Pancreas (tissue), 10 donors: ENCODE data around the gene CERKL. TPM values are rescaled to one million over a fixed set of nuclear protein-coding genes. Genes with fewer than 3 reads are reported as not detected.

ENCODE experiments used
- ATAC-seq, 4 donors: fragments of 200-7000 bp; cut with Tn5 transposase; one replicate each; pipeline versions ENCODE4 v1.8.0 to v1.9.1; 2020; ENCODE audit warnings: mild to moderate bottlenecking in 4 of 4, moderate library complexity in 4 of 4
- DNase-seq, 6 donors: peaks; one replicate each; pipeline ENCODE4 v3.0.0-alpha.2; 2020
- FAIRE-seq: peaks from 2 replicates; lab custom pipeline; 2012; peaks lifted over from hg19 to GRCh38; lab: Jason Lieb, UNC
- H3K27ac ChIP-seq, 4 donors: fragments of 200-600 bp; sonication (generic); 1 replicate in 3 of 4; 2 replicates in 1 of 4; pipeline versions ENCODE4 v1.5.0 to v1.8.0; 2020
- H3K27me3 ChIP-seq, 4 donors: fragments of 200-600 bp; one replicate each; pipeline ENCODE4 v1.8.0; 2021
- H3K36me3 ChIP-seq, 3 donors: fragments of 200-600 bp; sonication (generic) in 1 of 3; one replicate each; pipeline versions ENCODE4 v1.5.0 to v1.8.0; 2020 to 2021
- H3K4me1 ChIP-seq, 3 donors: fragments of 200-600 bp; one replicate each; pipeline ENCODE4 v1.8.0; 2021
- H3K4me3 ChIP-seq, 4 donors: fragments of 200-600 bp; sonication (generic) in 2 of 4; one replicate each; pipeline versions ENCODE4 v1.5.0 to v1.8.0; 2020 to 2021
- H3K9me3 ChIP-seq, 4 donors: fragments of 200-600 bp; one replicate each; pipeline ENCODE4 v1.8.0; 2021
- WGBS, 2 donors: extraction: QIAGEN DNeasy Blood & Tissue Kit; methylation state at CpG; one replicate each; pipeline ENCODE4 v1.1.7; 2013; 5-methylcytosine and 5-hydroxymethylcytosine counted together
- intact Hi-C, 3 donors: fragments of 100-400 bp; cut with DNase I; formaldehyde crosslinking; loops; one replicate each; pipeline versions ENCODE4 v1.11.1 to v1.14.2; 2022
- polyA plus RNA-seq, 2 donors: library from polyadenylated mRNA; stranded (reverse); fragments of 200-250 nt; gene quantifications; one replicate each; pipeline ENCODE4 v1.2.3, GENCODE V29; 2013
- total RNA-seq, 6 donors: library from RNA; stranded (reverse); fragmentation: NEBNext Ultra II Directional in 4 of 6; extraction: Animal tissue kit (Norgen Biotek cat#: 25700) in 4 of 6; gene quantifications; one replicate each; pipeline versions ENCODE4 v1.2.1 to v1.2.4, GENCODE V29; 2021 to 2023
- TF ChIP-seq, protein P1 (sequence below), 4 donors: fragments of 200-600 bp; sonication (generic) in 3 of 4; IDR thresholded peaks; one replicate each; pipeline versions ENCODE4 v1.5.0 to v1.8.0; 2021; ENCODE audit warnings: antibody characterized with exemption in 4 of 4
- donor health status: healthy with polysubstance abuse.
- donor health status: DM: no; HTN: no; CAD: no; lungs with moderate emphysema.
- donor health status: DM: no; HTN: no; CAD: no.
- donor health status: control.
- donor health status: control.
- donor health status: Bipolar disorder and iron deficiency.
- donor health status: DM: yes; HTN: yes; CAD: no.
- donor health status: DM: no; HTN: no; CAD: no.
- donor health status: DM: no; HTN: no; CAD: no.
- donor health status: DM: yes; HTN: yes; CAD: no.

Gene CERKL
- total and polyA plus RNA-seq, 8 donors = 0.16 to 4.6 (median 0.56) TPM

DNA sequence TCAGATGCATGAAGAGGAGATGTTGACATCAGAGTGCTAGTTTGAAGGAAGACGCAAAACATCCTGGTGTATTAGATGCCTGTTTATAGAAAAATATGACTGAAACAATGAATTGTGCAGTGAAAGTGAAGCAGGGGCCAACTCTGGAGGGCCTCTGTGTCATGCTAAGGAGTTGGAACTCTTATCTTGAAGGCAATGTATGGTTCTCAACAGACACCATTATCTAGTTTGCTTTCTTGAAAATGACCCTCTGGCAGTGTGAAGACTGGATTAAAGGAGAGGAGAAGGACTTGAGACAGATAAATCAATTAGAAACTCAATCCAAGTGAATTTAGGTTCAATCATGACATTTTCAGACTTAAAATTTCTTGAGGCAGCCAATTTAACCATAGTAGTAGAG is 136.7 kb downstream of the CERKL start:
- intact Hi-C loops = no loop called here
- no peak for FAIRE-seq

DNA sequence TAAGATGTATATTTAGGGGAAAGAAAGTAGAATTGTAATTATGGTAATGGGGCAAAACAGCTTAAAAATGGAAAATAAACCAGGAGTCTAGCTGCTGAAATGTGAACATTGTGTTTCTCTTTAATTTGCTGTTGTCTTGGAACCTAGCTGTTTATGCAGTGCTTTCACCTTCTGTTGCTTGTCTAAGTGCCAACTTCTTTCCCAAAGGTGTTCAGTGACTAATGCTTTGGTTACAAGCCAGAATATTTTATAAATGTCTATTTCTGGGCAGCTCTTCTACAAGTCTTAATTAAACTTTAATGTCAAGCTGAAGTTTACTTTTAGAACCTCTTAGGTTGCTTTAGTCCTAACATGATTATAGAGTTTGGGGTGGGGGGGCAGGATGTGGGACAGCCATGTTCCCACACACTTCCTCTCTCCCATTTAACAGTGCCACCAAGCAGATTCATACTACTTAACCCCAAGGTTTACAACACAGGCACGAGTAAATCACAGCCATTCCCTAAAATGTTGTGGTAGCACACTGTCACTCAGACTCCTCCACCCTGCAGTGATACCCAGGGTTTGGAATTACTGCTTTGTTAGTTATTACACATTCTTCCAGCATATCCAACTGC is 139.1 kb downstream of the CERKL start:
- Histone ChIP-seq H3K4me3 (no peak overlapping the region), H3K4me1 (peaks cover 0 to 4% (median 0%) of the 10 kb centered on the region in 3 donors), H3K27me3 (no peaks in the 10 kb centered on the region), H3K36me3 (no peaks in the 10 kb centered on the region), H3K9me3 (no peaks in the 10 kb centered on the region), H3K27ac (no peak overlapping the region)
- WGBS, 2 donors = 12 to 23% methylated on average over 1 of the region's 1 CpG
- TF ChIP-seq, protein P1, sequence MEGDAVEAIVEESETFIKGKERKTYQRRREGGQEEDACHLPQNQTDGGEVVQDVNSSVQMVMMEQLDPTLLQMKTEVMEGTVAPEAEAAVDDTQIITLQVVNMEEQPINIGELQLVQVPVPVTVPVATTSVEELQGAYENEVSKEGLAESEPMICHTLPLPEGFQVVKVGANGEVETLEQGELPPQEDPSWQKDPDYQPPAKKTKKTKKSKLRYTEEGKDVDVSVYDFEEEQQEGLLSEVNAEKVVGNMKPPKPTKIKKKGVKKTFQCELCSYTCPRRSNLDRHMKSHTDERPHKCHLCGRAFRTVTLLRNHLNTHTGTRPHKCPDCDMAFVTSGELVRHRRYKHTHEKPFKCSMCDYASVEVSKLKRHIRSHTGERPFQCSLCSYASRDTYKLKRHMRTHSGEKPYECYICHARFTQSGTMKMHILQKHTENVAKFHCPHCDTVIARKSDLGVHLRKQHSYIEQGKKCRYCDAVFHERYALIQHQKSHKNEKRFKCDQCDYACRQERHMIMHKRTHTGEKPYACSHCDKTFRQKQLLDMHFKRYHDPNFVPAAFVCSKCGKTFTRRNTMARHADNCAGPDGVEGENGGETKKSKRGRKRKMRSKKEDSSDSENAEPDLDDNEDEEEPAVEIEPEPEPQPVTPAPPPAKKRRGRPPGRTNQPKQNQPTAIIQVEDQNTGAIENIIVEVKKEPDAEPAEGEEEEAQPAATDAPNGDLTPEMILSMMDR (IDR thresholded peaks at IDR 0.05) = no peak
- intact Hi-C loops = no loop called here
- ATAC-seq = peak; percentile 77 to 80 (median 78)
- FAIRE-seq = no peak
- no peak for DNase-seq

More for the DNA sequence above, 136.7 kb downstream of the CERKL start:
- Histone ChIP-seq H3K4me1 (peaks cover 0 to 4% (median 0%) of the 10 kb centered on the region in 3 donors), H3K36me3 (no peaks in the 10 kb centered on the region), H3K27me3 (no peaks in the 10 kb centered on the region), H3K9me3 (no peaks in the 10 kb centered on the region), H3K27ac (no peak overlapping the region), H3K4me3 (no peak overlapping the region)
- no peak for ATAC-seq
- 91 to 98% methylated on average over 1 of the region's 1 CpG for WGBS, 2 donors
- no peak for DNase-seq
- TF ChIP-seq, protein P1 (IDR thresholded peaks at IDR 0.05) = no peak

DNA sequence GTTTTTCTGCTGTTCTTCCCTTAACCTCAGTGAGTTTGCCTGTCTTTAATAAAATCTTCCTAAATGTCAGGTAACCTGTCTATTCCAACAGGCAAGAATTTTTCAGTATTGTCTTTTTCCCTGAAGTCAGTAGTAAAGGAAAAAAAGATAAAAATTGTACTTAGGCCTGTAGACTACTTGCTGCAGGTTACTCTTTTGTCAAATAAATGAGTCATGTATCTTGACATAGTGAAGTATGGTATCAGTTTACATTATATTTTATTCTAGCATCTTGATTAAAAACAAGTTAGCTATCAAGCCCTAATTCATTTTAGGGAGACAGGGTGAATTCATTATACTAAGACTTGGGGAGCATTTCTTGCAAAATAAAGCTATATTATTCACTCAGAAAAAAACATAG is 139.9 kb downstream of the CERKL start:
- TF ChIP-seq, protein P1 (IDR thresholded peaks at IDR 0.05) = no peak
- ATAC-seq (no peak), FAIRE-seq (no peak), DNase-seq (no peak)
- Histone ChIP-seq H3K9me3 (no peaks in the 10 kb centered on the region), H3K4me3 (no peak overlapping the region), H3K27me3 (no peaks in the 10 kb centered on the region), H3K36me3 (no peaks in the 10 kb centered on the region), H3K27ac (no peak overlapping the region), H3K4me1 (peaks cover 0 to 4% (median 0%) of the 10 kb centered on the region in 3 donors)
- intact Hi-C loops = no loop called here

- FAIRE-seq = no peak
- H3K27ac ChIP-seq = no peak overlapping the region
- WGBS, 2 donors = 36 to 72% methylated on average over 3 of the region's 3 CpGs
These were observed 141.2 kb downstream of the CERKL start for GRCh38 chr2:181515719-181516118.

DNA sequence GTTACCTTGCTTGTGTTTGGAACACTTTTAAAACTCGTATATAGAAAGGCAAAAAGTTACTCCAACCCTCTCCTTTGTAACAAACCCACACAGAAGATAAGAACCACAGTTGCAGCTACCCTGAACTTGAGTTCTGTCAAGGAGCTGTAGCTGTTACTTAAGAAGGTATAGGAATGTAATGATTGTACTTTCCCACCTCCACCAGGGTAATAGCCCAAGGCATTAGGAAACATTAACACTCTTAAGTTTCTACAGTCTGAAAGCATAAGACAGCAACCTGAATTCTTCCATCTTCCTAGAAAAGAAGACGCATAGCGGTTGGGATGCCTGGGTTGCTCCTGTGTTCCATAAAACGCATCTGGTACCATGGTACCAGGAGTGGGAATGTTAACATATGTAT is 156.7 kb downstream of the CERKL start:
- no peaks in the 10 kb centered on the region for H3K4me1 ChIP-seq
- FAIRE-seq (no peak), DNase-seq (no peak), ATAC-seq (no peak)
- no peak overlapping the region for H3K27ac ChIP-seq
- 70 to 76% methylated on average over 4 of the region's 4 CpGs for WGBS, 2 donors
- no peaks in the 10 kb centered on the region for H3K36me3 ChIP-seq
- TF ChIP-seq, protein P1 (IDR thresholded peaks at IDR 0.05) = no peak
- intact Hi-C loops = no loop called here
- H3K4me3 ChIP-seq = no peak overlapping the region
- no peaks in the 10 kb centered on the region for H3K9me3 ChIP-seq
- no peaks in the 10 kb centered on the region for H3K27me3 ChIP-seq

More at GRCh38 chr2:181515719-181516118, 141.2 kb downstream of the CERKL start:
- Histone ChIP-seq H3K36me3 (no peaks in the 10 kb centered on the region), H3K4me3 (no peak overlapping the region), H3K9me3 (no peaks in the 10 kb centered on the region), H3K4me1 (peaks cover 0 to 4% (median 0%) of the 10 kb centered on the region in 3 donors), H3K27me3 (no peaks in the 10 kb centered on the region)
- no peak for ATAC-seq
- intact Hi-C loops = no loop called here
- no peak for DNase-seq
- TF ChIP-seq, protein P1 (IDR thresholded peaks at IDR 0.05) = no peak
